Measurements from ENCODE around the gene CFLAR. TPM values are rescaled to one million over a fixed set of nuclear protein-coding genes. Genes with fewer than 3 reads are reported as not detected.

CFLAR gene
- total RNA-seq, 1 experiment from 2014 or later = 35.6 TPM

GRCh38 chr2:201195331-201195730 lies 79.4 kb downstream of the CFLAR start:
- Histone ChIP-seq H3K27ac (ENCODE audit: low read depth, low read length) (no peak overlapping the region), H3K4me3 (replicated peaks in 1 of 2; ENCODE audit: low read depth in 1 of 2, low read length in 2 of 2) (no peak overlapping the region), H3K4me1 (ENCODE audit: control insufficient read depth in 1 of 2, insufficient read depth in 2 of 2, low read length in 2 of 2) (no peaks in the 10 kb centered on the region), H3K9me3 (ENCODE audit: control insufficient read depth in 1 of 2, insufficient read depth in 1 of 2, low read depth in 1 of 2, low read length in 2 of 2) (no peaks in the 10 kb centered on the region), H3K9me2 (ENCODE audit: insufficient read depth) (no peaks in the 10 kb centered on the region), H3K36me3 (ENCODE audit: control insufficient read depth in 1 of 2, insufficient read depth in 2 of 2, low read length in 2 of 2) (no peaks in the 10 kb centered on the region), H3K79me2 (ENCODE audit: insufficient read depth, low read length) (no peaks in the 10 kb centered on the region), H4K20me1 (ENCODE audit: insufficient read depth) (no peaks in the 10 kb centered on the region), H3K27me3 (ENCODE audit: insufficient read depth, low read length) (no peaks in the 10 kb centered on the region), H2AFZ (ENCODE audit: low read depth, low read length, poor library complexity, severe bottlenecking) (no peak overlapping the region), H3K9ac (ENCODE audit: low read length) (no peak overlapping the region), H3K4me2 (ENCODE audit: low read length) (no peak overlapping the region)
- ChIA-PET POLR2A (no interaction called here), RAD21 (ENCODE audit: low non-redundant PET in 1 of 2, low total read pairs in 2 of 2, uncharacterized antibody in 2 of 2, unreplicated experiment in 2 of 2) (no interaction called here), CTCF (interaction anchor here (1.5 kb wide), 1 partner anchor 37 kb away, joined by 6 read pairs; no protein-coding TSS in a partner anchor)
- DNase-seq (ENCODE audit: low read depth, low spot score) (no peak), ATAC-seq (no peak)
- no peak for TF ChIP-seq REST (IDR thresholded peaks at IDR 0.05; ENCODE audit: low read depth)
- TF ChIP-seq SP1 (IDR thresholded peaks at IDR 0.05; ENCODE audit: low read depth) = no peak
- TF ChIP-seq CTCF (IDR thresholded peaks at IDR 0.05 in 2 of 3, conservative IDR thresholded peaks at IDR 0.05 in 1 of 3; ENCODE audit: borderline replicate concordance in 1 of 3, insufficient read depth in 1 of 3, low read depth in 2 of 3, low read length in 2 of 3) = no peak
- no peak for TF ChIP-seq SIN3A (IDR thresholded peaks at IDR 0.05; ENCODE audit: low read depth)
- no peak for TF ChIP-seq EZH2phosphoT487 (IDR thresholded peaks at IDR 0.05; ENCODE audit: borderline replicate concordance)
- TF ChIP-seq CEBPB (IDR thresholded peaks at IDR 0.05; ENCODE audit: low read depth) = no peak
- TF ChIP-seq CBX3 (IDR thresholded peaks at IDR 0.05; ENCODE audit: low read depth) = no peak
- TF ChIP-seq TCF7L2 (IDR thresholded peaks at IDR 0.05; ENCODE audit: borderline replicate concordance, extremely low read depth, insufficient read depth, insufficient read length) = no peak
- no peak for TF ChIP-seq MAX (IDR thresholded peaks at IDR 0.05)
- TF ChIP-seq ELF1 (IDR thresholded peaks at IDR 0.05; ENCODE audit: borderline replicate concordance, low read depth) = no peak
- intact Hi-C loops (cut with micrococcal nuclease) = no loop called here
- no TSS peak for BruUV-seq (replicated peaks)

Measured in HCT116 (cell line).